ENCODE measurements around the gene SP100.

DNA sequence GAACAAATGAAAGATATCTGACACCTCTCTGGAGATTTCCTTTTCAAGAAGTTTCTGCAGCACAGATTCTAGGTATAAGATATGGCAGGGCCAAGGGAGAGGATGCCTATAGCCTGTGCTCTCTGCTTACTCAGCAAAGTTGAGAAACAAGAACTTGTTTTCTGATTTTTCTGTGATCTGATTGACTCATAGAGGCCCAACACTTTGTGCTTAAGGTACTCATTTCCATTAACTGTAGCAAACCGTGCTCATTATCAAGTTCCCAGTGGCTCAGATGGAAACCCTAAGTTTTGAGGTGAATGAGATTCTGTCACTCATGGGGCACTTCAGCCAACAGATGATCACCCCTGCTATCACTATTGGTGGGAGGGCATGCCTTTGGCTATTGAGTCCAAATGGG lies 124.3 kb downstream of the SP100 start:
- TF ChIP-seq, protein P1, sequence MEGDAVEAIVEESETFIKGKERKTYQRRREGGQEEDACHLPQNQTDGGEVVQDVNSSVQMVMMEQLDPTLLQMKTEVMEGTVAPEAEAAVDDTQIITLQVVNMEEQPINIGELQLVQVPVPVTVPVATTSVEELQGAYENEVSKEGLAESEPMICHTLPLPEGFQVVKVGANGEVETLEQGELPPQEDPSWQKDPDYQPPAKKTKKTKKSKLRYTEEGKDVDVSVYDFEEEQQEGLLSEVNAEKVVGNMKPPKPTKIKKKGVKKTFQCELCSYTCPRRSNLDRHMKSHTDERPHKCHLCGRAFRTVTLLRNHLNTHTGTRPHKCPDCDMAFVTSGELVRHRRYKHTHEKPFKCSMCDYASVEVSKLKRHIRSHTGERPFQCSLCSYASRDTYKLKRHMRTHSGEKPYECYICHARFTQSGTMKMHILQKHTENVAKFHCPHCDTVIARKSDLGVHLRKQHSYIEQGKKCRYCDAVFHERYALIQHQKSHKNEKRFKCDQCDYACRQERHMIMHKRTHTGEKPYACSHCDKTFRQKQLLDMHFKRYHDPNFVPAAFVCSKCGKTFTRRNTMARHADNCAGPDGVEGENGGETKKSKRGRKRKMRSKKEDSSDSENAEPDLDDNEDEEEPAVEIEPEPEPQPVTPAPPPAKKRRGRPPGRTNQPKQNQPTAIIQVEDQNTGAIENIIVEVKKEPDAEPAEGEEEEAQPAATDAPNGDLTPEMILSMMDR (optimal IDR thresholded peaks at IDR 0.05 in 1 of 3, IDR thresholded peaks at IDR 0.05 in 1 of 3, conservative IDR thresholded peaks at IDR 0.05 in 1 of 3; ENCODE audit: extremely low read depth in 1 of 3, insufficient read depth in 2 of 3, low read length in 3 of 3): no peak
- no peak for TF ChIP-seq EZH2 (IDR thresholded peaks at IDR 0.05; ENCODE audit: low read length)
